Measurements from ENCODE around the gene FCRL5.
"Not testable (repeated sequence)": the region's sequence is repeated elsewhere in the genome, so short reads cannot be mapped to it uniquely, and the experiment has no call there.

Gene FCRL5

DNA sequence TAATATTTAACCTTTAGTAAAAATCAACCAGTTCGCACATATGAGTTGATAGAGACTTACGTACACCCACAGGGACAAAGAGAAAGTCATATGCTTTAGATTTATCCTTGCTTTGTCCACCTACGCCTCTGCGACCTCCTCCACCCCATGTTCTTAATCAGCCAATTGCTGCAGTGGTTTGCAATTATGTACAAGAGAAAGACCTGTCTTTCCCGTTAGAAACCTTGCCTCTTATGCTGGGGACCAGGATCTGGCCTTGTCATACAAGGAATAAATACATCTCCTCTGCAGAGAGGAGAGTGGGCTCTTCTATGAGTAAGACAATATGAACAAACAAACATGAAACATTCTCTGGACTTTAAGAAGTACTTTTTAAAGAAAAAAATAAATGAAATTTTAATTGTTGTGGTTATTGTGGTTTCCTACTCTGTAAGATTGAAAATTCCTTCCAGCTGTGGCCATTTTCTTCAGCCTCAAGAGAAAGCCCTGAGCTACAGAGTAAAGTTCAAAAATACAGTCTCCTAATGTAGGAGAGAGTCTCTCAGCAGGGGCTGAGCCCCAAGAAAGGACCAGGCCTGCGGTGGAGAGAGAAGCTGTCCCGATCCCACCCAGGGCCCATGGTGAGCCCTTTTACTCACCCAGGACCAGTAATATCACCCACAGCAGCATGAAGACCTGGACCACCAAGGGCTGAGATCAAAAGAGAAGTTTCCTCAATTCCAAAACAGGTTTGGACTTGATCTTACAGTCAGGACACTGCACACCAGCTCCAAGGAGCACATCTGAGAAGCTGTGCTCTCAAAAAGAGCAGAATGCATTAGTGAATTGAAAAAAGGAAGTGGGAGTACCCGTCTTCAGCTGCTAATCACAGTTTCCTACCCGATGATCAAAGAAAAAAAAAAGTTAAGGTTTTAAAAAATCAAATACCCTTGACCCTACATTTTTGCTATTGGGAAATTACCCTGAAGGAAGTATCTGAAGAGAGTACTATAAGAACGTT, at the start of gene FCRL5:
Gene FCRL5 (minus strand): TSS at position 822 of the 1,000 bp plus-strand sequence. CDS start 153 bp downstream, at position 669.
- DNase-seq = no peak

DNA sequence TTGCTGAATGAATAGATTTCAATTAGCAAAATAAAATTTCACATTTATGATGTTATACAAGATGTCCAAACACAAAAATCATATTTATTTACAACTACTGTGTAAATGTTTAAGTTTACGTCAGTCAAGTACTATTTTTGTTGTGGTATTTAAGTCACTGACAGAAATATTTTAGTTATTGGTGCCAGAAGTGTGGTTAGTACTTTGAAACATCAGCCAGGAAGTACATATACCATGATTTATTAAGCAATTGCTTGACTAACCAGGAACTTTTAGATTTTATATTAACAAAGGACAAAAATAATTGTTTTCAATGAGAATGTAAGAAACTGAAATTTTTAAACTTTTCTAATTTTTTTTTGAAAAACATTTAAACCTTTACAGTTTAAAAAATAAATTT, 47.9 kb upstream of the FCRL5 start:
- no peak for DNase-seq

DNA sequence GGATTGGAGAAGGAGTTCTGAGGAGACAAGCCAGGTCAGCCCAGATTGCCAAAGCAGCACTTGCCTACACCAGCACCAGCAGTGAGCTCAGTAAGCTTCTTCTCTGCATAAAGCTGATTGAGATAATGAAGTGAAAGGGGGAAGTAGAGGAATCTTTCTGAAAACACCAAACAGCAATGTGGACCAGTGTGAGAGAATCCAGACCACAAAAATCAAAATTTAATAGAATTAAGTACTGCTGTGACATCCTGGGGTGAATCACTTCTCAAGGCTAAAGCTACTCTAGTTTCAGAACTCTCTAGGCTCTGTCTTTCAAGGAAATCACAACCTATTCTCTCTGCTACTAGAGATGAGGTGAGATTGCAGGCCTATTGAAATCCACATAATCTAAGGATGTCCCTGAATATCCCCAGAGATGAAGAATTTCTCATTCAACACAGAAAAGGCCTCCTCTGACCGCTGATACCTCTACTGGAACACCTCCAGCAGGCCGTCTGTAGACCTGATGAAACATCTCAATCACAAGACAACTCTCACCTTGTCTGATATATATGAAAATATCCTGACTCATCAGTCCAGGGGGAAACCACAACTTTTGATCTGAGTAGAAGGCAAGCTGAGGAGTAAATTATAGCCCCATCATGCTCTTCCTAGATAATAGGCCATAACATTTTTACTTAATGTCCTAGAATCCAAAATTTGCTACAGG, 45.8 kb upstream of the FCRL5 start, which contains the start of gene FCRL4:
Gene FCRL4 (minus strand): TSS at position 127 of the 709 bp plus-strand sequence. CDS start 141 bp downstream, outside the sequence.
- DNase-seq = peak; percentile 44

DNA sequence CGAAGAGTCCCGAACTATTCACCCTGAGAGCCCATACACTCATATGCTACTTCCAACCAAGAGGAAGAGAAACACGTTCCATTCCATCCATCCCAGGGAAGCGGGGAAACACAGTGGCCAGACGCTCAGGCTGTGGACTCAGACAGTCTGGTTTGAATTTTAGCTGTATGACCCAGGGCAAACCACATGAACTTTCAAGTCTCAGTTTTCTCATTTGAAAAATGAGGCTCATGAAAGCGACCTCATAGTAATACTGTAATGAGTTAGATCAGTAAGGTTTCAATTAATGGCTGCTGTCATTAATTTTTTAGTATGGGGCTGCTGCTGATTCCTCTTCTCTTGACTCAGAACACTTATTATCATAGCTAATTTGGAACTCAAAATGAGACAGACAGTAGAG, 44.1 kb upstream of the FCRL5 start:
- no peak for DNase-seq

DNA sequence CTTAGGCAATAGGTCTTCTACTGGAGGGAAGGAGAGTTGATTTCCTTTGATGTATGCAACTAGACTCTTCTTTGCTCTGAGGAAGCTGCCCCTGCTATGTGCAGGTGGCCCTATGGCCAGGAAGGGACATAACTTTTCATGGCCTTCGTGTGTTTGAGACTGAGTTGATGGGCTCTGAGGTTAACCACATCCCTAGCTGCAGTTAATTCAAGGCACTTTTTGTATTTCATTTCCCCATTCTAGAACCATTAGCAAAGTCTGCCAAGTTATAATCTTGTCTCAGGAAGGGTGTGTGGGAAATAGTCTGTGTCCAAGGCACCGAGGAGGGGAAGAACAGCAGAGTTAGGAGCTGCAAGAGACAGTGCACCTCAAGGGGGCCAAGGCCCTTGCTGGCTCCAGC, 43.0 kb upstream of the FCRL5 start:
- DNase-seq = no peak

DNA sequence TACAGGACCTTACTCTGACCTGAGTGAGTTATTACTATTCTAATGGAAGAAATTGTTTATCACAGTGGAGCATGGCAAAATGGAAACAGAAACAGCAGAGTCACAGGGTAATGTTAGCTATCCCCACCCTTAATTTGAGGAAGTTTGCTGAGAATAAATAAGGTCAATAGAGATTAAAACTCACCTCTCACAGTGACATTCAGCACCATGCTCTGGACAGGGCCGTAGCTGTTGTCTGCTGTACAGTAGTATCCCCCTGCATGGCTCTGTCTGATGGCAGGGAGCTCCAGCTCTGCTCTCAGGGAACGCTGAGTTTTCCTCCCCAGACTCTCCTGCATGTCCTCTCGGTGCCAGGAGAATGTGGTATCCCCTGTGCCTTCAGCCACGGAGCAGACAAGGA, 33.7 kb upstream of the FCRL5 start:
- no peak for DNase-seq

DNA sequence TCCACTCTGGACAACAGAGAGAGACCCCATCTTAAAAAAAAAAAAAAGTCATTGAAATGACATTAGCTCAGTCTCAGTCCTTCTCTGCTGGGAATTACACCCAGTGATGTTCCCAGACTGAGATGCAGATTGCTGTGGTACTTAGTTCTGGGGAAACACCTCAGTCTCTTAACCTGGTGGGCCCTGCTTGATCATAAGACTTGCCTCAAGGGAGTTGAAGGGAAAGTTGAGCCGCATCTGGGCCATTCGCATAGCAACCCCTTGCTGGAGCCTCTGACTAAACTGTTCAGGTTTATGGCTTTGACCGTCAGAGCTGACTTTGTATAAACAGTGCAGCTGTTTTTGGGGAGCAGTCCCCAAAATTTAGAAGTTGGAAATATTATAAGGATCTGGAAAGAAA, 32.2 kb upstream of the FCRL5 start:
- no peak for DNase-seq

DNA sequence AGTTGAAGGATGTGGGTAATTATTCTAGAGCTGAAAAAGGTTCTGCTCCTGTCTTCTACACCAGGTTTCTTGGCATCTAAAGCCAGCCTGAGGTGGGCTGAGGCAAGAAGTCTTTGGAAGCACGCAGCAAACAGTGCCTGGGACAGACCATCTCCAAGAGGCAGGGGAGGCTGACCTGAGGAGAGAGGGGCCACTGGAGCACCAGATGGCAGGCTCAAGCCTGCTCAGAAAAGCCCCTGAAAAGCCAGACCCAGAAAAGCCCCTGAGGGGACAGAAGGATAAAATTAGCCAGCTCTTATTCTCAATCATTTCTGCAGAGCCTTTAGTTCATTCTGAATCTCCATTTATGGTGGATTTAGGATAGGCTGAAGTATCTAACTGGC, 28.5 kb upstream of the FCRL5 start:
- DNase-seq = no peak

DNA sequence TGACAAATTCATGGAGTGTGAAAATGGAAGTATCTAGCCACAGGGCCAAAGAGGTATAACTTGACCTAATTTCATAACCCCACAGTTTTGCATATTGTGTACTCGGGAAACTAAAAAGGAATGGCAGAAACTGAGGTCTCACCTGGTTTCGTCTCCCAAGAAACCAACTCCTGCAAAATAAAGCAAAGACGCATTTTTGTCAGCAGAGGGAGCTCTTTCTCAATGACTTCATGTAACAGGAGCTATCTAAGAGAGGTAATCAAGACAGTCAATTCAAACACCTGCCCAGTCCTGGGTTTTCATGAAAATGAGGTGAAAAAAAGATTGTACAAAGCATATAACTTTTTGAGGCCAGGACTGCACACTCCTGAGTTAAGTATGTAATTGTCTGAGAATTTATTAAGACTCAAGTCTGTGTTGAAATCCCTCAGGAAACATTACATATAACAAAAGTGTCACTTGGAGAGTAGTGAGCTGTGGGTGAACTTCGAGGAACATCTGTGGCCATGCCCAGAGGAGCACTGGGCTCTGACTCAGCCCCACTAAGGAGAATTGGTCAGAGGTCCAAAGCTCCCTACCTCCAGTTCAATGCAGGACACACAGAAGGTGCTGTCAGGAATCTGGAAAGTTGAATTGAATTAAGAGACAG, 28.0 kb upstream of the FCRL5 start:
- DNase-seq = peak; percentile 45

DNA sequence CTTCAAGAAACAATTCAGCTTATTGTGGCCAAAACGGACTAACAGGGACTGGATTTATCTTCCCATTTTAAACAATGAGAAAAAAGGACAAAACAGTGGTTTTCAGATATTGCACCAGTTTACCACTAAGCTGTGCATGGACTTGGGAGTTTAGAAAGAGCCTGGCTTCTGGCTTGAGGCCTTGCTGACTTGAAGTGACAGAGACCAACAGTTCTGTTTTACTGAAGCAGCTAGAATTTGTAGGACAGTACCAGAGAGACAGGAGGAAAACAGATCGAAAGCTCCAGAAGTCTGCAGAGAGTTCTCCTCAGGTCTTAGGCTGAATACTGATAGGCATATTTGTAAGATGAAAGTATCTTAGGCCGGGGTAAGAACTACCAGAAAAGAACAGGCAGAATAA, 25.1 kb upstream of the FCRL5 start:
- DNase-seq = no peak

DNA sequence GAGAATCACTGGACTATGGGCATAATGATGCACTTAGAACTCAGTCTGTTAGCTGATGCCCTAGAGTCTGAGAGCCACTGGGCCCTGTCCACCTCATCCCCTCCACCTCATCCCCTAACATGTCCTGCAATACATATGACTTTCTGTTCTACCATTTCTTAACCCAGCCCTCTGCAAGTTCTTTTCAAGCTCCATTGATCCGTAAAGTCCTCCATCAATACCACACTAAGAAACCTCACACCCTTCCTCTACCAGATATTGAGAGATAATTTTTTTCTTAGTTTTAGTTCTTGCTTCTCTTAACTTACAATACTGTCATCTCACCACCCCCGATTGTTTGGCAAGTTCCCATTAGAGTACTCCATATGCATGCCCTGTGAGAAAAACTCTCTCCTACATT, 23.4 kb upstream of the FCRL5 start:
- no peak for DNase-seq

DNA sequence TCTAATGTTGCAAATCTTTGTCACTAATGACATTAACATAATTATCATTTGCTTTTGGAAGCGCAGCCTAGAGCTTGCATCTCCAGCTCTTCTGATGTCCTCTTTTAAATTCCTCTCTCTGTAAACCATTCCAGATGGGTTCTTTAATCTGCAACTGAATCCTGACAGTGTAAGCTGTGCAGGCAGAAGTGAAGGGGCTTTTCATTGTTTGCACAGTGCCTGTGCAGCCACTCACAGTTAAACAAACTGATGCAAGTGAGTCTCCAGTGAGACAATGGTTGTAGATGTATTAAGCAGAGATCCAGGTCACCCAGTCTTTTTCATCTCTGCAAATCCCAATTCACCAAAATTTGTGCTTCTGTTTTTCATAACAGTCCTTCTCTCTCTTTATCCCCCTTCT, 22.5 kb upstream of the FCRL5 start:
- DNase-seq = no peak

DNA sequence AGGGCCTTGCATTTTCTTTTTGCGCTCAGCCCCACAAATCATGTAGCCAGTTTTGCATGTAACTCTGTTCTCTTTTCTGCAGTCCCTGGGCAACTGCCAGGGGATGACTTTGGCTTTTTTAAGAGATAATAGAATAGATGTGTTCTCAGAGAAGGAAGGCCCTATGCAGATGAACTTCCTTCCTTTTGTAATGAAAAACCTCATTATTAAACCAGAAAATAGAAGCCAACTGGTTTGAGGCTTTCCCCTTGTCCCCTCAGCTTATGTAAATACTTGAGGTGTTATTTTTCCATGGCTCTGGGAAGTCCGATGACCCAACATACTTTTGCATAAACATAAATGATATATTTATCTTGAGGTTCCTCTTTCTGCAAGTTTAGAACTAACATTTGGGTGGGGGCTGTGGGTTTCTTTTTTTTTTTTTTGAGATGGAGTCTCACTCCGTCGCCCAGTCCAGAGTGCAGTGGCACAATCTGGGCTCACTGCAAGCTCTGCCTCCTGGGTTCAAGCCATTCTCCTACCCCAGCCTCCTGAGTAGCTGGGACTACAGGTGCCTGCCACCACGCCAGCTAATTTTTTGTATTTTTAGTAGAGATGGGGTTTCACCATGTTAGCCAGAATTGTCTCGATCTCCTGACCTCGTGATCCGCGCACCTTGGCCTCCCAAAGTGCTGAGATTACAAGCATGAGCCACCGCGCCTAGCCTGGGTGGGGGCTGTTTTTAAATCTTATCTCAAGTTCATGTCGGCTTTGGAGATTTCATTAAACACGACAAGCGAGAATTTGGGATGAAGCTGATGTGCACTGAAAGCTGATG, 14.4 kb upstream of the FCRL5 start:
- no peak for DNase-seq

DNA sequence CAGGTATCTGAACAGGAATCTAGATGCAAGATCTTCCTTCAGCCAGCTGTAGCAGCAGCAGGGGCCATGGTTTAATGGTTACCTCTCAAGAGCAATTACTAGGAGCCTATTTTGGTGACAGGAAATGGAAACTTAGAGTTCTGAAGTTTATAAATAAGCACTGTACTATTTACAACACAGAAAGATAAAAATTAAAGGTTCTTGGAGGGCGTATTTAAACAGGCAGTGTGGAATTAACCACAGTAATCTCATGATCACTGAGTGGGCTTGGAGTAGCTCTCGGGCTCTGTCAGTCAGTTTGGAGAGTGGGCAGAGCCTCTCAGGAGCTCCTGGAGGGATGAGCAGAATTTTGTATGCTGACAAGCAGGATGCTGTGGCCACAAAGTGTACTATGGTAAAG, 10.2 kb upstream of the FCRL5 start:
- DNase-seq = no peak

DNA sequence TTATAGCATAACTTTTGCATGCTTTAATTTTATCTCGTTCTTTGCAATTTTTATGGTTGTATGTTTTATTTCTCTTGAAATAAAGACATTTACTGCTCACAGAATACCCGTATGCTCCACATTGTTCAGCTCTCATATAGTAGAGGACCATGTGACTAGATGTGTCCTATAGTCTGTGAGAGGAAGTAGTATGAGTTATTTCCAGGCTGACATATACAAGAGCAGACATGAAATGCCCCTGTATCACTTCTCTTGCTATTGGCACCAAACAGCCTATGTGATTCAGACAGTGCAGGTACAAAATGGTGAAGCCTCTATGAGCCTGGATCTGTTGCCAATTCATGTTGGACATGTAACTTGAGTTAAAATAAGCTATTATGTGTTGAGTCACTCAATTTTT, 5.8 kb upstream of the FCRL5 start:
- no peak for DNase-seq

DNA sequence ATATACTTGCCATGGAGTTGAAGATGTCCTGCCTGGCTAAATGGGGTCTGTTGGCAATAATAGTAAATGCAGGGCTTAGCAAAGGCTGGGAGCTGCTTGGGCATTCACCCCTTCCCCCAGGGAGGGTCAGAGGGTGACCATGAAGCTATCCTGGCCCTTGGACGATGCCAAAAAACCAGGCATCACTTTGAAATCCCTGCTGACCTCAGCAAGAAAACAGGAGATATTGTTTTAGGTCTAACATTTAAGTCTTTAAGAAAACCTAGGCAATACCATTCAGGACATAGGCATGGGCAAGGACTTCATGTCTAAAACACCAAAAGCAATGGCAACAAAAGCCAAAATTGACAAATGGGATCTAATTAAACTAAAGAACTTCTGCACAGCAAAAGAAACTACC, 4.2 kb downstream of the FCRL5 start:
- DNase-seq = not testable (repeated sequence)

DNA sequence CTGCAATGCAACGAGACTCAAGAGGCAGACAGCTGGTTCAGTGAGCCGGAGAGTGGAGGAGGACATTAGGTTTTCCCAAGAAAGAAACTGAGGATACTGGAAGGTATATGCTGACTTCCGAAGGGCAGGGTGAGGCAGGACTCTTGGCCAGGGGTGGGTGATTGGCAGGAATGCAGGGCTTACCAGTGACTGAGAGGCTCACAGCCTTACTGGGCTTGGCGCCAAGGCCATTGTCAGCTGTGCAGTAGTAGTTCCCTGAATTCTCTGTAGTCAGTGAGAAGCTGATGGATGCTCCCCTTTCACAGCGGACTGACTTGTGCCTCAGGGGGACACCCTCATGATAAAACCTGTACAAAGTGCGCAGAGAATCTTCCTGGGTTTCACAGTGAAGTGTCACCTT, 9.6 kb downstream of the FCRL5 start:
- DNase-seq = no peak

DNA sequence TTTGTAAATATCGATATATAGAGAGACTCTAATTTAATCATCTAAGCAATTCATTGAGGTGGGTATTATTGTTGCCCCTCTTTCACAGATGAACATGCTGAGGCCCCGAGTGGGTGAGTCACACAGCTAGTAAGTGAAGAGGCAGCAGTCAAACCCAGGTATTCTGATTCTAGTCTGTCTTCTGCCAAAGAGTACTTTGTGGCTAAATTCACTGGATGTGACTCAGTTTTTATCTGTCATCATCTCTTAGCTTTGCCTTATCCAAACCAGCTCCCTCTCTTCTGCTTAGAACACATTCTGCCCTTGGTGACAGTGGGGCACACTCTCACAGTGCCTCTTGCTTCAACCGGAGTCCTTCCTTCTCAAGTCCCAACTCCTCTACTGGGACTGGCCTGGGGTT, 11.5 kb downstream of the FCRL5 start:
- DNase-seq = no peak

DNA sequence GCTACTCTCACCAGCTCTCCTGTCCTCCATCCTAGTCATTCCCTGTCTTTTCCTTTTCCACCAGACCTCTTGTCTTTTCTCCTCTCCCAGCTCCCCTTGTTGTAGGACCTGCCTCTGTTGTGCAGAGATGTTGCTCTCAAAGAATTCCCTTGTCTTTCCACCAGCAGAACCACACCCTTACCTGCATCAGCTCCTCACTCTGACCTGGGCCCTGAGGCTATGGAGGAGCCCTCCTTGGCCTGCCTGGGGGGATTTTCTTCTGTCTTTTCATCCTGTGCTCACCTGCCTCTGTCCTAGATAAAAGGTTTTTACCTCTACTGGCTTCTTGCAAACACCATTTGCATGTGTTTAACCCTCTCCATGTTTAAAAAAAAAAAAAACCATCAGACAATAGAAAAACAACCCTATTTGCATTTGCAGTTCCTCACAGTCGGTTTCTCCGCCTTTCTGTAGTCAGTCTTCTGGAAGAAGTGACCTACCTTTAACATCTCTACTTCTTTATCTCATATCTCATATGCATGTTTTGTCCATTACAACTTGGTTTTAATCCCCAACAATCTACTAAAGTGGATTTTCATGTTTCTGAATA, 12.1 kb downstream of the FCRL5 start:
- DNase-seq = no peak

DNA sequence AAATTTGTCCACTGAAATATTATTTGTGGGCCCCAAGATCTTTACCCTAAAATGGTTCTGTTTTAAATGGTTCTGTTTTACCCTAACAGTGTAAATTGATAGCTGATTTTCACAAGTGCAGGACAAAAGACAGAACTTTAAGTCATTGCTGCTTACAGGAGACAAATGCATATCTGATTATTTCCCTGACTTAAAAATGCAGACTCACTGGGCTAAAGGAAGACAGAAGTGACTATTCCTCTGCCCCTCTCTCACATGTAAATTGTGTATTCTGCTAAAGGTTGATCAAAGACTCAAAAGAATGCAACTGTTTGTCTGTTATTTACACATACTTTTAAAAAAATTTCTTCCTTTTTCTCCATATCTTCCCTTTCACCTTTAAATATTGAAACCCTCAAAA, 12.7 kb downstream of the FCRL5 start:
- DNase-seq = no peak

DNA sequence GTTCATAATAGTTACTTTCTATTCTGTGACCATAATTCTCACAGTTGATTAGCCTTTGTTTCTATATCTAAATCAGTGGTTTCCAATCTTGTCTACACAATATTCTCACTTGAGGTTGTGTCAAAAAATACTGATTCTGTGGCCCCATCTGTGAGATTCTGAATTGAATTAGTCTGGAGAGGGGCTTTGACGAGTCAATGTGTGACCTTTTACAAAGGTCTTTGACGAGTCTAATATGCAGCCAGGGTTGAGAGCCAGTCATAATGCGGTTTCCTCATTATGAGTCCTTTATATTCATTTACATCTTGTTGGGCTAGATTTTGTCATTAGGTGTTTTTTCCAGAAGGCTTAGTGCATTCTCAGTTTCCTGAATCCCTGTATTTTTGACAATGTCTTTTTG, 19.7 kb downstream of the FCRL5 start:
- DNase-seq = no peak

DNA sequence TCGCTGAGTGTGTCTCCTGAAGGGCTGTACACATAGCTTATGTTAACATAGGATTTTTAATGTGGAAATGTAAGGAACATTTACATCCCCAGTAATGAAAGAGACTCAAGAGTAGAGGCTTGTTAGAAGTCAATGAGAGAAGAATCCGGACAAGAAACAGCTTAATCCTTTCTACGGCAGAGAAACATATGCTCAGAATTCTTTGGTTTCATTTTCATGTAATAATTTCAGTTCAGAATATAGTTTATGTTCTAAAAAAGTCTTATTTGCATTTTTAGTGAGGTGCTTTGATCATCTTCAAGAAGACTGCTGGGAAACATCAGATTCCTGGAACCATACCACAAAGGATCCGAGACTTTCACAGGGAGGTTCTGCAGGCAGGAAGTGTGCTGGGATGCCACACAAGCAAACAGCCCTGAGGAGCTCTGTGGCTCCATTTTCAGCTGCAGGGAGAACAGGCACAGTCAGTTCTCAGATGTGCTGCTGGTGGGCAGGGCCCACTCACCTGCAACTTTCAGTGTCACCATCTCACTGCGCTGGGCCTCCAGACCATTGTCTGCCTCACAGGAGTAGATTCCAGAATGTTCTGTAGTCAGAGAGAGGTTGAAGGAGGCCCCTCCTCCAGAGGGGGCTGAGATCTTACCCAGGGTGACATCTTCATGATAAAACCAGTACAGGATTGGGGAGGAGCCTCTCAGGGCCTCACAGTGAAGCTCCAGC, 28.4 kb downstream of the FCRL5 start:
- no peak for DNase-seq

All from activated CD4-positive, alpha-beta T cell treated with anti-CD3 and anti-CD28 coated beads, Interleukin-2, Interleukin-6, amounts not matched to agents 100 ng/mL and 50 ng/mL, durations not matched to agents 16 hours and 8 hours (primary cell).